Neural progenitor cell (in vitro differentiated cells): Measurements from ENCODE around the gene NHLH1.

Experiments
- CTCF ChIP-seq: fragments of 200-600 bp; sonication (generic); IDR thresholded peaks from 2 replicates; pipeline ENCODE4 v1.5.1; 2017; ENCODE audit warnings: antibody characterized with exemption, mild to moderate bottlenecking
- EZH2 ChIP-seq: fragments of 200-600 bp; sonication (generic); IDR thresholded peaks from 2 replicates; pipeline ENCODE4 v1.6.1; 2017; ENCODE audit warnings: antibody characterized with exemption, mild to moderate bottlenecking, moderate library complexity

GRCh38 chr1:160367516-160367900, 637 bp downstream of the NHLH1 start:
- TF ChIP-seq CTCF: no peak
- TF ChIP-seq EZH2: no peak
